ENCODE data around the gene RPS19BP1.

DNA sequence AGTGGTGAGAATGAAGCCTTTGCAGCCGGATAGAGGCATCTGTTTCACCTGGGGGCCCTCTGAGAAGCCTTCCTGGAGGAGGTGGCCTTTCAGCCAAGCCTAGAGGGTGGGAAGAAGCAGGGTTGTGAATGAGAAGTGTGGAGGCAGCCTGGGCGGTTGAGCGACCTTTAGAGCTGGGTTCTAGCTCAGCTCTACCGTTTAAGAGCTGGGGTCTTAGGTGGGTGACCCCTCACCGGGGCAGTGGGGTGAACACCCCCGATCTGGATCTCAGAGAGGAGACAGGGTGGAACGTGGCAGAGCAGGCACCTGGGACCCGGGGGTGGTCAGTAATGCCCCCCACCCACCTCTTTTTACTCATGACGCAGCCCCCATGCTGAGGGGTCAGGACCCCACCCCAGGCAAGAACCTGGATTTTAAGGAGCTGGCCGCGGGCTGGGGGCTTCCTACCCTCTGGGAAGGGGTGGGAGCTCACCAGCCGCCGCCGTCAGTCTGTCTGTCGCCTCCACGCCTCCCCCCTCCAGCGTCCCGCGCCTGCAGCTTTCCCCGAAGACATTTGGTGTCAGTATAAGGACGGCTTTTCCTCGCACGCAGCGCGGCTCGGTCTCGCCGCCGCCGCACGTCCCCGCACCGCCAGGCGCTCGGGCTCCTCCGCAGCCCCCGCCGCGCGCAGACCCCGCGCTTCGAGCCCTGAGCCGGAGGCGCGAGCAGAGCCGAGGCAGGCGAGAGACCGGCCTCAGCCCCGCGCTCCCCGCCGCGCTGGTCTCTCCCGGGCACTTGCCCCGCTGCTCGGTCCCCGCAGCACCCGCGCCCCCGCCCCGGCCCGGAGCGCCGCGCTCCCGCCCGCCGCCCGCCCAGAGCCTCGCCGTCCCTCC, 24.7 kb upstream of the RPS19BP1 start:
- TF ChIP-seq, protein P1, sequence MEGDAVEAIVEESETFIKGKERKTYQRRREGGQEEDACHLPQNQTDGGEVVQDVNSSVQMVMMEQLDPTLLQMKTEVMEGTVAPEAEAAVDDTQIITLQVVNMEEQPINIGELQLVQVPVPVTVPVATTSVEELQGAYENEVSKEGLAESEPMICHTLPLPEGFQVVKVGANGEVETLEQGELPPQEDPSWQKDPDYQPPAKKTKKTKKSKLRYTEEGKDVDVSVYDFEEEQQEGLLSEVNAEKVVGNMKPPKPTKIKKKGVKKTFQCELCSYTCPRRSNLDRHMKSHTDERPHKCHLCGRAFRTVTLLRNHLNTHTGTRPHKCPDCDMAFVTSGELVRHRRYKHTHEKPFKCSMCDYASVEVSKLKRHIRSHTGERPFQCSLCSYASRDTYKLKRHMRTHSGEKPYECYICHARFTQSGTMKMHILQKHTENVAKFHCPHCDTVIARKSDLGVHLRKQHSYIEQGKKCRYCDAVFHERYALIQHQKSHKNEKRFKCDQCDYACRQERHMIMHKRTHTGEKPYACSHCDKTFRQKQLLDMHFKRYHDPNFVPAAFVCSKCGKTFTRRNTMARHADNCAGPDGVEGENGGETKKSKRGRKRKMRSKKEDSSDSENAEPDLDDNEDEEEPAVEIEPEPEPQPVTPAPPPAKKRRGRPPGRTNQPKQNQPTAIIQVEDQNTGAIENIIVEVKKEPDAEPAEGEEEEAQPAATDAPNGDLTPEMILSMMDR (IDR thresholded peaks at IDR 0.05), result no peak
- TF ChIP-seq POLR2A (IDR thresholded peaks at IDR 0.05), result no peak
